HepG2 (cell line): ENCODE results near the gene SOAT2. TPM values are rescaled to one million over a fixed set of nuclear protein-coding genes. Genes with fewer than 3 reads are reported as not detected.

ENCODE experiments used
- EED ChIP-seq: sonication (generic); formaldehyde crosslinking; IDR thresholded peaks from 2 replicates; pipeline ENCODE4 v1.5.0; 2020; ENCODE audit warnings: mild to moderate bottlenecking, missing genetic modification reagents
- FOXM1 ChIP-seq: sonication (generic); formaldehyde crosslinking; IDR thresholded peaks from 2 replicates; pipeline ENCODE4 v1.5.0; 2020; ENCODE audit warnings: missing genetic modification reagents
- RFX3 ChIP-seq: IDR thresholded peaks from 2 replicates; pipeline ENCODE4 v1.6.1; 2016; ENCODE audit warnings: missing biosample characterization, missing genetic modification reagents
- SIN3A ChIP-seq: IDR thresholded peaks from 2 replicates; pipeline ENCODE4 v1.6.1; 2011; ENCODE audit warnings: low read depth, mild to moderate bottlenecking, control low read depth, low read length, borderline replicate concordance
- TBX3 ChIP-seq: fragments of 450-650 bp; IDR thresholded peaks from 2 replicates; pipeline ENCODE4 v1.6.1; 2017; ENCODE audit warnings: antibody characterized with exemption, mild to moderate bottlenecking, inconsistent platforms, borderline replicate concordance
- ZEB1 ChIP-seq: IDR thresholded peaks from 2 replicates; pipeline ENCODE4 v1.6.1; 2012; ENCODE audit warnings: mild to moderate bottlenecking, low read depth, inconsistent platforms; ENCODE audit not compliant: insufficient replicate concordance
- ZFP41 ChIP-seq: sonication (generic); formaldehyde crosslinking; IDR thresholded peaks from 2 replicates; pipeline ENCODE4 v1.4.0; 2020; ENCODE audit warnings: mild to moderate bottlenecking, missing genetic modification reagents, borderline replicate concordance
- ZNF256 ChIP-seq: sonication (generic); formaldehyde crosslinking; conservative IDR thresholded peaks from 2 replicates; pipeline ENCODE4 v1.4.0; 2020; ENCODE audit warnings: missing genetic modification reagents
- ZNF264 ChIP-seq: sonication (generic); formaldehyde crosslinking; IDR thresholded peaks from 2 replicates; pipeline ENCODE4 v1.4.0; 2020; ENCODE audit warnings: missing genetic modification reagents
- ZNF33A ChIP-seq: sonication (generic); formaldehyde crosslinking; IDR thresholded peaks from 2 replicates; pipeline ENCODE4 v1.5.1; 2020; ENCODE audit warnings: missing genetic modification reagents, mild to moderate bottlenecking, moderate library complexity, borderline replicate concordance
- ZNF350 ChIP-seq: sonication (generic); formaldehyde crosslinking; IDR thresholded peaks from 2 replicates; pipeline ENCODE4 v1.4.0; 2020; ENCODE audit warnings: mild to moderate bottlenecking, low read depth, missing genetic modification reagents, borderline replicate concordance
- ZNF383 ChIP-seq: sonication (generic); formaldehyde crosslinking; IDR thresholded peaks from 2 replicates; pipeline ENCODE4 v1.4.0; 2020; ENCODE audit warnings: missing genetic modification reagents, mild to moderate bottlenecking, borderline replicate concordance
- ZNF547 ChIP-seq: sonication (generic); formaldehyde crosslinking; IDR thresholded peaks from 2 replicates; pipeline ENCODE4 v1.5.1; 2020; ENCODE audit warnings: mild to moderate bottlenecking, missing genetic modification reagents
- ZNF737 ChIP-seq: sonication (generic); formaldehyde crosslinking; IDR thresholded peaks from 2 replicates; pipeline ENCODE4 v1.5.0; 2020; ENCODE audit warnings: missing genetic modification reagents, mild to moderate bottlenecking, borderline replicate concordance
- ZNF839 ChIP-seq: sonication (generic); formaldehyde crosslinking; IDR thresholded peaks from 2 replicates; pipeline ENCODE4 v1.4.0; 2020; ENCODE audit warnings: missing genetic modification reagents, mild to moderate bottlenecking, borderline replicate concordance
- polyA plus RNA-seq, 8 experiments: library from polyadenylated mRNA; depleted of rRNA in 3 of 8; stranded (reverse) in 7 of 8; unstranded in 1 of 8; fragments of >200 nt; fragmentation: Illumina TruSeq in 4 of 8; extraction: Trizol in 4 of 8; gene quantifications; 2 replicates each; pipeline versions ENCODE4 v1.2.1 to v1.2.3, GENCODE V29; 2011 to 2016; ENCODE audit warnings: low read depth in 4 of 8, missing spikeins in 1 of 8, mixed read lengths in 1 of 8; ENCODE audit not compliant: insufficient read depth in 1 of 8
- total RNA-seq, 5 experiments: library from RNA; depleted of rRNA; stranded (reverse); fragments of >200 nt; fragmentation: Illumina TruSeq; extraction: Trizol; gene quantifications; 2 replicates each; pipeline ENCODE4 v1.2.3, GENCODE V29; 2016; ENCODE audit warnings: low read depth in 1 of 5
- TF ChIP-seq, protein P1 (sequence below): sonication (generic); formaldehyde crosslinking; IDR thresholded peaks from 2 replicates; pipeline ENCODE4 v1.4.0; 2020; ENCODE audit warnings: missing genetic modification reagents, borderline replicate concordance
- TF ChIP-seq, protein P2 (sequence below): sonication (generic); formaldehyde crosslinking; IDR thresholded peaks from 2 replicates; pipeline ENCODE4 v1.5.0; 2020; ENCODE audit warnings: mild to moderate bottlenecking, missing genetic modification reagents, moderate library complexity
- TF ChIP-seq, protein P3 (sequence below): sonication (generic); formaldehyde crosslinking; IDR thresholded peaks from 2 replicates; pipeline ENCODE4 v1.5.1; 2020; ENCODE audit warnings: mild to moderate bottlenecking, missing genetic modification reagents, moderate library complexity

SOAT2 gene
- total and polyA plus RNA-seq, 2 of the 13 experiments (the other 11 are each of a cell fraction or from before 2014, with no cell fraction given): 14.9 to 108 TPM

DNA sequence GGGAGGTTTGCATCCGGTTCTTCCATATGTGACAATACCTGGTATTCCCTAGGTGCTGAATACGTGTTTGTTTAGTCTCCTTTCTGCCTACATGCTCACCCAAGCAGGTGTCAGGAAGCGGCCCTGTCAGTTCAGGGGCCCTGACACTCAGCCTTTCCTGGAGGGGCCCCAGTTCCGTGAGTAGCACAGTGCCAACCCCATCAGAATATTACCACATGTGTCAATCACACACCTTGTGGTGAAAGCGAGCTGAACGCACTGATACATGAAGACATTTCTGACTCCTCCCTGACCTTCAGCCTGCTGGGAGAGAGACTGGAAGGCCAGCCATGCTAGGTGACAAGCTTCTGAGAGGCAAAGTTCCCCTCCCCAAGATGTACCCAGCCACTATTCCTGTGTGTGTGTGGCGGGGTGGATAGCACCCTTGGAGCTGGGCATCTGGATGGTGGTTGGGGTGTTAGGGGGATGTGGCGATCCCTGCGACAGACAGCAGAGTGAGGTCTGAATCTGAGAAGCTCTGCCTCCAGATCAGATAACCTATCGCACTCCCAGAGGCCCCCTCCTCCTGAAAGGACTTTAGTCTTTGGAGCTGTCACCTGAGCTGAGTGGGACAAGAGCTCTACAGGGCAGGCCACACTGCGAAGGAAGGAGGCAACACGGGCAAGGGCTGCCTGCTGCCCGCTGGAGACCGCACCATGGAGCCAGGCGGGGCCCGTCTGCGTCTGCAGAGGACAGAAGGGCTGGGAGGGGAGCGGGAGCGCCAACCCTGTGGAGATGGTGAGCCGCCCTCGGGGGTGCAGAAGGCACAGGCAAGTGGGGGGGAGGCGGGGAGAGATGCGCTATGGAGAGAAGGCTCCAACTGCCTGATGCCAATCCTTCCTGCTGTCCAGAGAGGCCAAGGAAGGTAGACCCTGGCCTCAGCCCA, at the start of gene SOAT2 (continued):
- TF ChIP-seq, protein P1, sequence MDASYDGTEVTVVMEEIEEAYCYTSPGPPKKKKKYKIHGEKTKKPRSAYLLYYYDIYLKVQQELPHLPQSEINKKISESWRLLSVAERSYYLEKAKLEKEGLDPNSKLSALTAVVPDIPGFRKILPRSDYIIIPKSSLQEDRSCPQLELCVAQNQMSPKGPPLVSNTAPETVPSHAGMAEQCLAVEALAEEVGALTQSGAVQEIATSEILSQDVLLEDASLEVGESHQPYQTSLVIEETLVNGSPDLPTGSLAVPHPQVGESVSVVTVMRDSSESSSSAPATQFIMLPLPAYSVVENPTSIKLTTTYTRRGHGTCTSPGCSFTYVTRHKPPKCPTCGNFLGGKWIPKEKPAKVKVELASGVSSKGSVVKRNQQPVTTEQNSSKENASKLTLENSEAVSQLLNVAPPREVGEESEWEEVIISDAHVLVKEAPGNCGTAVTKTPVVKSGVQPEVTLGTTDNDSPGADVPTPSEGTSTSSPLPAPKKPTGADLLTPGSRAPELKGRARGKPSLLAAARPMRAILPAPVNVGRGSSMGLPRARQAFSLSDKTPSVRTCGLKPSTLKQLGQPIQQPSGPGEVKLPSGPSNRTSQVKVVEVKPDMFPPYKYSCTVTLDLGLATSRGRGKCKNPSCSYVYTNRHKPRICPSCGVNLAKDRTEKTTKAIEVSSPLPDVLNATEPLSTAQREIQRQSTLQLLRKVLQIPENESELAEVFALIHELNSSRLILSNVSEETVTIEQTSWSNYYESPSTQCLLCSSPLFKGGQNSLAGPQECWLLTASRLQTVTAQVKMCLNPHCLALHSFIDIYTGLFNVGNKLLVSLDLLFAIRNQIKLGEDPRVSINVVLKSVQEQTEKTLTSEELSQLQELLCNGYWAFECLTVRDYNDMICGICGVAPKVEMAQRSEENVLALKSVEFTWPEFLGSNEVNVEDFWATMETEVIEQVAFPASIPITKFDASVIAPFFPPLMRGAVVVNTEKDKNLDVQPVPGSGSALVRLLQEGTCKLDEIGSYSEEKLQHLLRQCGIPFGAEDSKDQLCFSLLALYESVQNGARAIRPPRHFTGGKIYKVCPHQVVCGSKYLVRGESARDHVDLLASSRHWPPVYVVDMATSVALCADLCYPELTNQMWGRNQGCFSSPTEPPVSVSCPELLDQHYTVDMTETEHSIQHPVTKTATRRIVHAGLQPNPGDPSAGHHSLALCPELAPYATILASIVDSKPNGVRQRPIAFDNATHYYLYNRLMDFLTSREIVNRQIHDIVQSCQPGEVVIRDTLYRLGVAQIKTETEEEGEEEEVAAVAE (CRISPR knock-in tag): no peak
- TF ChIP-seq ZNF256 (CRISPR knock-in tag) (no peak), TBX3 (peak; percentile 59; the same call in 1 of the 2 replicates), ZNF383 (CRISPR knock-in tag) (peak; percentile 92; the same call in 1 of the 2 replicates), ZNF839 (CRISPR knock-in tag) (0 out of 2 replicates have a peak, but pooled peaks have one; percentile 24), FOXM1 (0 out of 2 replicates have a peak, but pooled peaks have one; percentile 26), ZNF350 (CRISPR knock-in tag) (peak; percentile 25; the same call in 1 of the 2 replicates), ZEB1 (peak; percentile 64), ZNF264 (CRISPR knock-in tag) (peak; percentile 57; the same call in 1 of the 2 replicates), SIN3A (0 out of 2 replicates have a peak, but pooled peaks have one; percentile 8), ZFP41 (CRISPR knock-in tag) (no peak), RFX3 (no peak), ZNF33A (CRISPR knock-in tag) (no peak), EED (CRISPR knock-in tag) (no peak), ZNF737 (no peak), ZNF547 (no peak; the same call in 1 of the 2 replicates)
- TF ChIP-seq, protein P2, sequence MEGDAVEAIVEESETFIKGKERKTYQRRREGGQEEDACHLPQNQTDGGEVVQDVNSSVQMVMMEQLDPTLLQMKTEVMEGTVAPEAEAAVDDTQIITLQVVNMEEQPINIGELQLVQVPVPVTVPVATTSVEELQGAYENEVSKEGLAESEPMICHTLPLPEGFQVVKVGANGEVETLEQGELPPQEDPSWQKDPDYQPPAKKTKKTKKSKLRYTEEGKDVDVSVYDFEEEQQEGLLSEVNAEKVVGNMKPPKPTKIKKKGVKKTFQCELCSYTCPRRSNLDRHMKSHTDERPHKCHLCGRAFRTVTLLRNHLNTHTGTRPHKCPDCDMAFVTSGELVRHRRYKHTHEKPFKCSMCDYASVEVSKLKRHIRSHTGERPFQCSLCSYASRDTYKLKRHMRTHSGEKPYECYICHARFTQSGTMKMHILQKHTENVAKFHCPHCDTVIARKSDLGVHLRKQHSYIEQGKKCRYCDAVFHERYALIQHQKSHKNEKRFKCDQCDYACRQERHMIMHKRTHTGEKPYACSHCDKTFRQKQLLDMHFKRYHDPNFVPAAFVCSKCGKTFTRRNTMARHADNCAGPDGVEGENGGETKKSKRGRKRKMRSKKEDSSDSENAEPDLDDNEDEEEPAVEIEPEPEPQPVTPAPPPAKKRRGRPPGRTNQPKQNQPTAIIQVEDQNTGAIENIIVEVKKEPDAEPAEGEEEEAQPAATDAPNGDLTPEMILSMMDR: peak; percentile 20; the same call in 1 of the 2 replicates
- TF ChIP-seq, protein P3, sequence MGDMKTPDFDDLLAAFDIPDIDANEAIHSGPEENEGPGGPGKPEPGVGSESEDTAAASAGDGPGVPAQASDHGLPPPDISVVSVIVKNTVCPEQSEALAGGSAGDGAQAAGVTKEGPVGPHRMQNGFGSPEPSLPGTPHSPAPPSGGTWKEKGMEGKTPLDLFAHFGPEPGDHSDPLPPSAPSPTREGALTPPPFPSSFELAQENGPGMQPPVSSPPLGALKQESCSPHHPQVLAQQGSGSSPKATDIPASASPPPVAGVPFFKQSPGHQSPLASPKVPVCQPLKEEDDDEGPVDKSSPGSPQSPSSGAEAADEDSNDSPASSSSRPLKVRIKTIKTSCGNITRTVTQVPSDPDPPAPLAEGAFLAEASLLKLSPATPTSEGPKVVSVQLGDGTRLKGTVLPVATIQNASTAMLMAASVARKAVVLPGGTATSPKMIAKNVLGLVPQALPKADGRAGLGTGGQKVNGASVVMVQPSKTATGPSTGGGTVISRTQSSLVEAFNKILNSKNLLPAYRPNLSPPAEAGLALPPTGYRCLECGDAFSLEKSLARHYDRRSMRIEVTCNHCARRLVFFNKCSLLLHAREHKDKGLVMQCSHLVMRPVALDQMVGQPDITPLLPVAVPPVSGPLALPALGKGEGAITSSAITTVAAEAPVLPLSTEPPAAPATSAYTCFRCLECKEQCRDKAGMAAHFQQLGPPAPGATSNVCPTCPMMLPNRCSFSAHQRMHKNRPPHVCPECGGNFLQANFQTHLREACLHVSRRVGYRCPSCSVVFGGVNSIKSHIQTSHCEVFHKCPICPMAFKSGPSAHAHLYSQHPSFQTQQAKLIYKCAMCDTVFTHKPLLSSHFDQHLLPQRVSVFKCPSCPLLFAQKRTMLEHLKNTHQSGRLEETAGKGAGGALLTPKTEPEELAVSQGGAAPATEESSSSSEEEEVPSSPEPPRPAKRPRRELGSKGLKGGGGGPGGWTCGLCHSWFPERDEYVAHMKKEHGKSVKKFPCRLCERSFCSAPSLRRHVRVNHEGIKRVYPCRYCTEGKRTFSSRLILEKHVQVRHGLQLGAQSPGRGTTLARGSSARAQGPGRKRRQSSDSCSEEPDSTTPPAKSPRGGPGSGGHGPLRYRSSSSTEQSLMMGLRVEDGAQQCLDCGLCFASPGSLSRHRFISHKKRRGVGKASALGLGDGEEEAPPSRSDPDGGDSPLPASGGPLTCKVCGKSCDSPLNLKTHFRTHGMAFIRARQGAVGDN (CRISPR knock-in tag): peak; percentile 90
